PC-9 (cell line): ENCODE measurements around the gene MYO10. TPM values are rescaled to one million over a fixed set of nuclear protein-coding genes. Genes with fewer than 3 reads are reported as not detected.
A peak's percentile ranks its signal among the peaks of the same experiment; 100 is the strongest.

ENCODE experiments used
- BruUV-seq: library from RNA; stranded (reverse); fragments of 400-500 nt; replicated peaks from 2 replicates; lab custom pipeline; 2021; lab: Mats Ljungman, UMichigan
- CTCF ChIA-PET: fragments of 300-600 bp; sonication (Branson Sonifier 250); formaldehyde crosslinking; loops from one replicate; lab custom pipeline; 2022; ENCODE audit warnings: antibody characterized with exemption; lab: Charles Lee
- POLR2A ChIA-PET: fragments of 300-600 bp; sonication (Branson Sonifier 250); formaldehyde crosslinking; loops from one replicate; lab custom pipeline; 2022; ENCODE audit warnings: antibody characterized with exemption; ENCODE audit not compliant: unreplicated experiment; lab: Charles Lee
- DNase-seq, 2 experiments: peaks; one replicate each; pipeline versions ENCODE4 v3.0.0 to v3.0.0-alpha.2; 2015 to 2022; ENCODE audit warnings: mixed read lengths in 1 of 2
- H2AFZ ChIP-seq: fragments of 200-600 bp; sonication (generic); 2 replicates; pipeline ENCODE4 v1.8.1; 2017; ENCODE audit warnings: antibody characterized with exemption
- H3F3A ChIP-seq: fragments of 200-600 bp; sonication (generic); 2 replicates; pipeline ENCODE4 v1.8.1; 2017; ENCODE audit warnings: antibody characterized with exemption, mild to moderate bottlenecking, low read depth; ENCODE audit not compliant: insufficient read depth
- H3K27ac ChIP-seq: fragments of 200-600 bp; sonication (generic); 2 replicates; pipeline ENCODE4 v1.6.1; 2016; ENCODE audit warnings: mixed run types
- H3K27me3 ChIP-seq: fragments of 200-600 bp; sonication (generic); 2 replicates; pipeline ENCODE4 v1.6.1; 2016; ENCODE audit warnings: low read depth, mixed run types; ENCODE audit not compliant: insufficient read depth
- H3K36me3 ChIP-seq: fragments of 200-600 bp; sonication (generic); 2 replicates; pipeline ENCODE4 v1.6.1; 2016; ENCODE audit warnings: low read depth, mixed run types
- H3K4me1 ChIP-seq: fragments of 200-600 bp; sonication (generic); replicated peaks from 2 replicates; pipeline ENCODE4 v1.6.1; 2016; ENCODE audit warnings: mixed run types; ENCODE audit not compliant: insufficient read depth
- H3K4me2 ChIP-seq: fragments of 200-600 bp; sonication (generic); 2 replicates; pipeline ENCODE4 v1.6.1; 2017; ENCODE audit warnings: mixed run types
- H3K4me3 ChIP-seq: fragments of 200-600 bp; sonication (generic); 2 replicates; pipeline ENCODE4 v1.6.1; 2016; ENCODE audit warnings: mixed run types
- H3K79me2 ChIP-seq: fragments of 200-600 bp; sonication (generic); 2 replicates; pipeline ENCODE4 v1.6.1; 2017; ENCODE audit warnings: low read depth, mixed run types
- H3K9me2 ChIP-seq: fragments of 200-600 bp; sonication (generic); 2 replicates; pipeline ENCODE4 v1.8.1; 2017; ENCODE audit warnings: mild to moderate bottlenecking; ENCODE audit not compliant: insufficient read depth
- H3K9me3 ChIP-seq: fragments of 200-600 bp; sonication (generic); 2 replicates; pipeline ENCODE4 v1.8.1; 2016; ENCODE audit warnings: low read depth; ENCODE audit not compliant: insufficient read depth
- H4K20me1 ChIP-seq: fragments of 200-600 bp; sonication (generic); 2 replicates; pipeline ENCODE4 v1.8.1; 2017; ENCODE audit not compliant: insufficient read depth
- EZH2 ChIP-seq: fragments of 200-600 bp; sonication (generic); IDR thresholded peaks from 2 replicates; pipeline ENCODE4 v1.8.0; 2017; ENCODE audit warnings: antibody characterized with exemption, low read depth
- intact Hi-C: fragments of 100-400 bp; cut with micrococcal nuclease; formaldehyde crosslinking; loops from one replicate; pipeline ENCODE4 v1.10.0; 2022; ENCODE audit not compliant: unreplicated experiment
- total RNA-seq: library from RNA; stranded (reverse); gene quantifications from 2 replicates; pipeline ENCODE4 v1.2.3, GENCODE V29; 2021
- TF ChIP-seq, protein P1 (sequence below): fragments of 200-600 bp; sonication (generic); conservative IDR thresholded peaks from 2 replicates; pipeline ENCODE4 v1.6.1; 2017; ENCODE audit warnings: mixed run types, antibody characterized with exemption, mild to moderate bottlenecking, moderate library complexity

Gene MYO10
- total RNA-seq, 1 experiment from 2014 or later = 92.8 TPM

DNA sequence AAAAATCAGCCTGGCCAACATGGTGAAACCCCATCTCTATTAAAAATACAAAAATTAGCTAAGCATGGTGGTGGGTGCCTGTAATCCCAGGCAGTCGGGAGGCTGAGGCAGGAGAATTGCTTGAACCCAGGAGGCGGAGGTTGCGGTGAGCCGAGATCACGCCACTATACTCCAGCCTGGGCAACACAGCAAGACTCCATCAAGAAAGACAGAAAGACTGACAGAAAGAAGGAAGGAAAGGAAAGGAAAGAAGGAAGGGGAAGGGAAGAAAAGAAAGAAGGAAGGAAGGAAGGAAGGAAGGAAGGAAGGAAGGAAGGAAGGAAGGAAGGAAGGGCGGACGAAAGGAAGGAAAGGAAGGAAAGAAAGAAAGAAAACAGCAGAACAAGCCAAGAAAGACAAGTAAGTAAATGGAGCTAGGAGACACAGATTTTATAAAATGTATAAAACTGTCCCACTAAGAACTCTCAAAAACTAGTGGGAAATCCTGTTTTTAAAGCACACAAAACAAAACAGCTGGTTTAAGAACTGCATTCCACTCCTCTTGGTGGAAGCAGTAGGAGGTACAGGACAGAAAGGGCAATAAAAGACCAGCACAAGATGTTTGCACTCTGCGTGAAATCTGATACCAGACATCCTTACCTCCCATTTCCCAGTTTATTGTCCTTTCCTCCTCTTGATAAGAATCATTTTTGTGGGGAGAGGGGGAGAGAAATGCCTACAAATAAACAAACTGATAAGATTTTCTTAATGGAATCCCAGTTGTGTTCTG, 46.7 kb downstream of the MYO10 start:
- intact Hi-C loops = loop anchor here (1.0 kb wide), 1 partner anchor 74 kb away; no protein-coding TSS in a partner anchor
- Histone ChIP-seq H3K27me3 (no peaks in the 10 kb centered on the region), H3K79me2 (peaks cover 86% of the 10 kb centered on the region), H3K27ac (peak overlapping the region; percentile 72), H3K9me2 (no peaks in the 10 kb centered on the region), H3K4me3 (peak overlapping the region; percentile 35; the same call in 1 of the 2 replicates), H3K4me2 (peak overlapping the region; percentile 71), H3K4me1 (peaks cover 66% of the 10 kb centered on the region), H2AFZ (no peak overlapping the region), H3F3A (peaks cover 53% of the 10 kb centered on the region), H3K36me3 (no peaks in the 10 kb centered on the region), H4K20me1 (peaks cover 3% of the 10 kb centered on the region; the same call in 1 of the 2 replicates), H3K9me3 (no peaks in the 10 kb centered on the region)
- BruUV-seq = no TSS peak
- TF ChIP-seq, protein P1, sequence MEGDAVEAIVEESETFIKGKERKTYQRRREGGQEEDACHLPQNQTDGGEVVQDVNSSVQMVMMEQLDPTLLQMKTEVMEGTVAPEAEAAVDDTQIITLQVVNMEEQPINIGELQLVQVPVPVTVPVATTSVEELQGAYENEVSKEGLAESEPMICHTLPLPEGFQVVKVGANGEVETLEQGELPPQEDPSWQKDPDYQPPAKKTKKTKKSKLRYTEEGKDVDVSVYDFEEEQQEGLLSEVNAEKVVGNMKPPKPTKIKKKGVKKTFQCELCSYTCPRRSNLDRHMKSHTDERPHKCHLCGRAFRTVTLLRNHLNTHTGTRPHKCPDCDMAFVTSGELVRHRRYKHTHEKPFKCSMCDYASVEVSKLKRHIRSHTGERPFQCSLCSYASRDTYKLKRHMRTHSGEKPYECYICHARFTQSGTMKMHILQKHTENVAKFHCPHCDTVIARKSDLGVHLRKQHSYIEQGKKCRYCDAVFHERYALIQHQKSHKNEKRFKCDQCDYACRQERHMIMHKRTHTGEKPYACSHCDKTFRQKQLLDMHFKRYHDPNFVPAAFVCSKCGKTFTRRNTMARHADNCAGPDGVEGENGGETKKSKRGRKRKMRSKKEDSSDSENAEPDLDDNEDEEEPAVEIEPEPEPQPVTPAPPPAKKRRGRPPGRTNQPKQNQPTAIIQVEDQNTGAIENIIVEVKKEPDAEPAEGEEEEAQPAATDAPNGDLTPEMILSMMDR = no peak
- TF ChIP-seq EZH2 = no peak
- POLR2A ChIA-PET = interaction anchor here (0.6 to 1.0 kb wide), 3 partner anchors 32 to 240 kb away, joined by 3 to 7 read pairs (median 7); partner anchors contain the start of gene MYO10
- CTCF ChIA-PET = interaction anchor here (0.7 to 2.8 kb wide), 3 partner anchors 47 to 301 kb away, joined by 3 to 9 read pairs (median 5); partner anchors contain the start of gene MYO10
- peak; percentile 54 to 90 for DNase-seq

DNA sequence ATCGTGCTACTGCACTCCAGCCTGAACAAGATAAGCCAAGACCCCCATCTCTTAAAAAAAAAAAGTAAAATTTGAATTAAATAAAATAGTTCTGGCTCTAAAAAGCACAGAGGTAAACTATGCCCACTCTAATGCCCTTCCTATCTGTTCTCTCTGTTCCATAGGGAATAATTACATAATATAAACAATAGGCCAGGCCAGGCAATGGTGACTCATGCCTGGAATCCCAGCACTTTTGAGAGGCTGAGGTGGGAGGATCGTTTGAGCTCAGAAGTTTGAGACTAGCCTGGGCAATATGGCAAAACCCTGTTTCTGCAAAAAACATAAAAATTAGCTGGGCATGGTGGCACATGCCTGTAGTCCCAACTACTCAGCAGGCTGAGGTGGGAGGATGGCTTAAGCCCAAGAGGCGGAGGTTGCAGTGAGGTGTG, 47.4 kb downstream of the MYO10 start:
- POLR2A ChIA-PET = interaction anchor here (0.6 kb wide), 1 partner anchor 47 kb away, joined by 9 read pairs; the partner anchor contains the start of gene MYO10
- DNase-seq = peak in 1 of 2 experiments; percentile 63
- H3K9me3 ChIP-seq = no peaks in the 10 kb centered on the region
- H3K4me3 ChIP-seq = no peak overlapping the region
- intact Hi-C loops = loop anchor here (1.0 kb wide), 1 partner anchor 73 kb away; no protein-coding TSS in a partner anchor
- H3K4me2 ChIP-seq = peak overlapping the region; percentile 71; the same call in 1 of the 2 replicates
- TF ChIP-seq EZH2 = no peak
- TF ChIP-seq, protein P1 = no peak
- peaks cover 3% of the 10 kb centered on the region; the same call in 1 of the 2 replicates for H4K20me1 ChIP-seq
- no peak overlapping the region for H2AFZ ChIP-seq
- H3F3A ChIP-seq = peaks cover 47% of the 10 kb centered on the region
- no TSS peak for BruUV-seq
- no peaks in the 10 kb centered on the region for H3K36me3 ChIP-seq
- no peaks in the 10 kb centered on the region for H3K27me3 ChIP-seq
- CTCF ChIA-PET = interaction anchor here (2.8 kb wide), 1 partner anchor 302 kb away, joined by 9 read pairs; no protein-coding TSS in a partner anchor
- H3K79me2 ChIP-seq = peaks cover 88% of the 10 kb centered on the region
- H3K9me2 ChIP-seq = no peaks in the 10 kb centered on the region
- peaks cover 66% of the 10 kb centered on the region for H3K4me1 ChIP-seq
- peak overlapping the region; percentile 72 for H3K27ac ChIP-seq

DNA sequence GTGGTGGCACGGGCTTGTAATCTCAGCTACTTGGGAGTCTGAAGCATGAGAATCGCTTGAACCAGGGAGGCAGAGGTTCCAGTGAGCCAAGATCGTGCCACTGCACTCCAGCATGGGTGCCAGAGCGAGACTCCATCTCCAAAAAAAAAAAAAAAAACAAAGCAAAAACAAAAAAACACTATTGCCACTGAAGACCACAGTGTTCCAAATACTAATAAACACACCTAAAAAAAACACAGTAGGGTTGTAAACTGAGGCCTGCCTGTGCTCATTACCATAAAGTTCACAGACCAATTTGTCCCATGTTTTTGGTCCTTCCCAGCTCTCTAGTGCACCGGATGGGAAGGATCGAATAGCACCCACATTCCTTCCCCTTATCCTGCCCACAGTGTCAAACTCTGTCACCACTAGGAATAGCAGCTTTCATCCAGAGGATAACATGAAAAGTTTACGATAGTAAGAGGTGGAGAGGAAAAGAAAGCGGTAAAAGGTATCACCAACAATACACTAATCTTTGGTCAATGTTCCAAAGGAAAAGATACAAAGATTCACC, 49.2 kb downstream of the MYO10 start:
- Histone ChIP-seq H3K4me1 (peaks cover 57% of the 10 kb centered on the region), H2AFZ (no peak overlapping the region), H3K79me2 (peaks cover 79% of the 10 kb centered on the region), H3K9me3 (no peaks in the 10 kb centered on the region), H4K20me1 (peaks cover 3% of the 10 kb centered on the region; the same call in 1 of the 2 replicates), H3K4me3 (no peak overlapping the region), H3K36me3 (no peaks in the 10 kb centered on the region), H3K4me2 (no peak overlapping the region), H3F3A (peaks cover 39% of the 10 kb centered on the region), H3K9me2 (no peaks in the 10 kb centered on the region), H3K27ac (no peak overlapping the region), H3K27me3 (no peaks in the 10 kb centered on the region)
- BruUV-seq = no TSS peak
- POLR2A ChIA-PET = no interaction called here
- CTCF ChIA-PET = no interaction called here
- no peak for TF ChIP-seq EZH2
- TF ChIP-seq, protein P1 = no peak
- intact Hi-C loops = no loop called here
- no peak for DNase-seq
